G401 (cell line): Measurements from ENCODE around the gene TTC12. TPM values are rescaled to one million over a fixed set of nuclear protein-coding genes. Genes with fewer than 3 reads are reported as not detected.

Experiments used
- DNase-seq: peaks from one replicate; pipeline ENCODE4 v3.0.0-alpha.2; 2015; ENCODE audit warnings: low spot score
- in situ Hi-C: cut with HindIII; loops from 2 replicates; pipeline ENCODE4 v1.10.0; 2016; ENCODE audit warnings: low sequenced_read_pairs, mixed read lengths
- total RNA-seq: library from RNA; depleted of rRNA; stranded (reverse); fragments of >200 nt; shearing (Covaris generic); gene quantifications from 2 replicates; pipeline ENCODE4 v1.2.3, GENCODE V29; 2014

Gene TTC12
- total RNA-seq, 1 experiment from 2014 or later, result 19.2 TPM

GRCh38 chr11:113316256-113316655 lies 1.9 kb downstream of the TTC12 start:
- in situ Hi-C loops, result no loop called here
- DNase-seq, result no peak

- no peak for DNase-seq
- in situ Hi-C loops, result no loop called here
These were observed 3.0 kb downstream of the TTC12 start for GRCh38 chr11:113317339-113317738.

- in situ Hi-C loops, result no loop called here
- no peak for DNase-seq
These were observed 4.7 kb downstream of the TTC12 start for GRCh38 chr11:113319085-113319484.

- in situ Hi-C loops, result no loop called here
These were observed 7.8 kb downstream of the TTC12 start for GRCh38 chr11:113322158-113322557.

GRCh38 chr11:113324250-113324649 lies 9.9 kb downstream of the TTC12 start:
- in situ Hi-C loops, result no loop called here
- no peak for DNase-seq

More at GRCh38 chr11:113322158-113322557, 7.8 kb downstream of the TTC12 start:
- no peak for DNase-seq

GRCh38 chr11:113329725-113330124 lies 15.3 kb downstream of the TTC12 start:
- peak; percentile 31 for DNase-seq
- in situ Hi-C loops, result no loop called here

GRCh38 chr11:113331441-113331840 lies 17.1 kb downstream of the TTC12 start:
- in situ Hi-C loops, result no loop called here
- no peak for DNase-seq

- in situ Hi-C loops, result no loop called here
- DNase-seq, result no peak
These were observed 17.6 kb downstream of the TTC12 start for GRCh38 chr11:113332023-113332422.

GRCh38 chr11:113332638-113333329 lies 18.4 kb downstream of the TTC12 start:
- no peak for DNase-seq
- in situ Hi-C loops, result no loop called here

GRCh38 chr11:113334183-113334582 lies 19.8 kb downstream of the TTC12 start:
- DNase-seq, result no peak
- in situ Hi-C loops, result no loop called here

GRCh38 chr11:113338730-113339129 lies 24.3 kb downstream of the TTC12 start:
- DNase-seq, result no peak
- in situ Hi-C loops, result no loop called here

- in situ Hi-C loops, result no loop called here
- DNase-seq, result no peak
These were observed 25.7 kb downstream of the TTC12 start for GRCh38 chr11:113339929-113340589.

GRCh38 chr11:113341388-113342165 lies 27.2 kb downstream of the TTC12 start:
- DNase-seq, result no peak
- in situ Hi-C loops, result no loop called here

GRCh38 chr11:113345978-113346377 lies 31.6 kb downstream of the TTC12 start:
- in situ Hi-C loops, result no loop called here
- DNase-seq, result no peak

- in situ Hi-C loops, result no loop called here
- no peak for DNase-seq
These were observed 35.1 kb downstream of the TTC12 start for GRCh38 chr11:113349528-113349927.

- in situ Hi-C loops, result no loop called here
- peak; percentile 88 for DNase-seq
These were observed 36.1 kb downstream of the TTC12 start for GRCh38 chr11:113350336-113351067.

- in situ Hi-C loops, result no loop called here
These were observed 36.7 kb downstream of the TTC12 start for GRCh38 chr11:113351068-113351450.

GRCh38 chr11:113351480-113351879 lies 37.1 kb downstream of the TTC12 start:
- DNase-seq, result no peak
- in situ Hi-C loops, result no loop called here

More at GRCh38 chr11:113351068-113351450, 36.7 kb downstream of the TTC12 start:
- DNase-seq, result peak; percentile 75

- DNase-seq, result no peak
- in situ Hi-C loops, result no loop called here
These were observed 41.8 kb downstream of the TTC12 start for GRCh38 chr11:113356203-113356602.
